Coronary artery (tissue), 2 donors: Measurements from ENCODE around the gene CAPN9.

ENCODE experiments used
- DNase-seq: peaks from one replicate; pipeline ENCODE4 v3.0.0-alpha.2; 2017; ENCODE audit warnings: low spot score
- H3K27ac ChIP-seq, 2 donors: fragments of 200-600 bp; sonication (generic); one replicate each; pipeline ENCODE4 v1.5.1; 2016 to 2019
- H3K4me3 ChIP-seq: fragments of 200-600 bp; sonication (generic); 2 replicates; pipeline ENCODE4 v1.5.1; 2016; ENCODE audit warnings: mild to moderate bottlenecking, moderate library complexity
- TF ChIP-seq, protein P1 (sequence below): fragments of 200-600 bp; sonication (generic); IDR thresholded peaks from one replicate; pipeline ENCODE4 v1.5.1; 2019; ENCODE audit warnings: antibody characterized with exemption

The CAPN9 gene

DNA sequence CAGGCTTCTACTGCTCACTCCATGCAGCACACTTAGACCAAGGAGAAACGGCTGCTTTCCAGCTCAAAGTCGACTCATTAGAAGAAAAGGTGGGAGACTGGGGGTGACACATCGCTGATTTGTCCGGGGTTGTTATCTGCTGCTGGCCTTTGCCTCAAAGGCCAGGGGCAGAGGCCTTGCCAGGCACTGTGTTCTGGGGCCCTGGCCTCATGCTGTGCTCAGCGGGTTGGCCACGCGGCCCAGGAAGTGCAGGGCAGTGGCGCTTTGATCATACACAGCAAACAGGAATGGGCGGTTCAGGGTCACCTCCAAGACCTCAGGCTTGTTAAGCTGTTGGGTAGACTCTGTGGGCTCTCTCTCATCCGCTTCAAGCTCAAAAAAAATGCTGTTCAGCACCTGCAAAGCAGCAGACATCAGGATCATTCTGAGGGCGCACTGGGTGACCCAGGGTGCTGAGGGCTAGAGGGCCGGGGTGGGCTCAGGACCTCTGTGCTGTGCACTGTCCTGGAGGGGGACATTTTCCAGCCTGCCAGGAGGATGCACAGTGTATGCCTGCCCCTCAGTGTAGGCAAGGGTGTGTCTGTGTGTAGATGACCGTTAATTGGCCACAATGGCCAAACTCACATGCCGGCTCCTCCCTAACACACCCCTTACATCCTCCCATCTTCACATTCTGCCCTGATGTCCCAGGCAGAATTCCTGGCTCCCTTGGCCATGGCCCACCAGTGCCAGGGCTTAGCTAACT lies 44.1 kb upstream of the CAPN9 start:
- no peak overlapping the region for H3K27ac ChIP-seq
- H3K4me3 ChIP-seq, result no peak overlapping the region
- DNase-seq, result no peak
- TF ChIP-seq, protein P1, sequence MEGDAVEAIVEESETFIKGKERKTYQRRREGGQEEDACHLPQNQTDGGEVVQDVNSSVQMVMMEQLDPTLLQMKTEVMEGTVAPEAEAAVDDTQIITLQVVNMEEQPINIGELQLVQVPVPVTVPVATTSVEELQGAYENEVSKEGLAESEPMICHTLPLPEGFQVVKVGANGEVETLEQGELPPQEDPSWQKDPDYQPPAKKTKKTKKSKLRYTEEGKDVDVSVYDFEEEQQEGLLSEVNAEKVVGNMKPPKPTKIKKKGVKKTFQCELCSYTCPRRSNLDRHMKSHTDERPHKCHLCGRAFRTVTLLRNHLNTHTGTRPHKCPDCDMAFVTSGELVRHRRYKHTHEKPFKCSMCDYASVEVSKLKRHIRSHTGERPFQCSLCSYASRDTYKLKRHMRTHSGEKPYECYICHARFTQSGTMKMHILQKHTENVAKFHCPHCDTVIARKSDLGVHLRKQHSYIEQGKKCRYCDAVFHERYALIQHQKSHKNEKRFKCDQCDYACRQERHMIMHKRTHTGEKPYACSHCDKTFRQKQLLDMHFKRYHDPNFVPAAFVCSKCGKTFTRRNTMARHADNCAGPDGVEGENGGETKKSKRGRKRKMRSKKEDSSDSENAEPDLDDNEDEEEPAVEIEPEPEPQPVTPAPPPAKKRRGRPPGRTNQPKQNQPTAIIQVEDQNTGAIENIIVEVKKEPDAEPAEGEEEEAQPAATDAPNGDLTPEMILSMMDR, result no peak

DNA sequence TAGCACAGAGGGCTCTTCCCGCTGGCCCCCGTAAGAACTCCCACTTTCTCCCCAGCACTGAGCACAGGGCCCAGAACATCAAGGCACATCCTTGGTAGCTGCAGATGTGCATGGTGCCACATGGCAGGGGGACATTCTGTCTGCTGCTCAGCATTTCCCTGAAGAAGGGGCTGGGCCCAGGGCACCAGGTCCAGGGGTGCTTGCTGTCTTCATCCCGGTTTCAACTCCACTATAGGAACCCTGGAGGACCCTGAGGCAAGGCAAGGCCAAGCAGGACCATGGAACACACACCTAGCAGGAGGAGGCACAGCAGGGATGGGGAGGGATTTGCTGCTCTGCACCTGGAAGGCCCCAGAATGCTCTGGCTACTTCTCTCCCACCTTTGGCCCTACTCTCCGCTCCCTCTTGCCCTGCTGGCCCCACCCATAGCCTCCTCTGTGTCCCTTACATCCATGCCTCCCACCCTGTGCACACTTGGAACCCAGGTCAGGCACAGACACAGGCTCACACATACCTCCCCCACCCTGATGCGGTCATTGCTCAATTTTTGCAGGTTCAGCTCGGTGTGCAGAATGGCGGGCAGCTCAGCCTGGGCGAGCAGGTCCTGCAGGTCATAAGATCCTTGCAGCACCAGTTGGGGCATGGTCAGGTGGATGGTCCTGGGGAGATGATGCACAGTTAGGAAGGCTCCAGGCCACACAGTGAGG lies 43.4 kb upstream of the CAPN9 start:
- Histone ChIP-seq H3K27ac (no peak overlapping the region), H3K4me3 (no peak overlapping the region)
- TF ChIP-seq, protein P1, result no peak
- DNase-seq, result no peak

- DNase-seq, result no peak
- no peak overlapping the region for H3K4me3 ChIP-seq
- TF ChIP-seq, protein P1, result no peak
Measured at GRCh38 chr1:230704830-230705229, 42.4 kb upstream of the CAPN9 start.

GRCh38 chr1:230705289-230706019 lies 41.7 kb upstream of the CAPN9 start:
- TF ChIP-seq, protein P1, result no peak
- H3K4me3 ChIP-seq, result no peak overlapping the region
- no peak overlapping the region for H3K27ac ChIP-seq
- no peak for DNase-seq

More at GRCh38 chr1:230704830-230705229, 42.4 kb upstream of the CAPN9 start:
- no peak overlapping the region for H3K27ac ChIP-seq

DNA sequence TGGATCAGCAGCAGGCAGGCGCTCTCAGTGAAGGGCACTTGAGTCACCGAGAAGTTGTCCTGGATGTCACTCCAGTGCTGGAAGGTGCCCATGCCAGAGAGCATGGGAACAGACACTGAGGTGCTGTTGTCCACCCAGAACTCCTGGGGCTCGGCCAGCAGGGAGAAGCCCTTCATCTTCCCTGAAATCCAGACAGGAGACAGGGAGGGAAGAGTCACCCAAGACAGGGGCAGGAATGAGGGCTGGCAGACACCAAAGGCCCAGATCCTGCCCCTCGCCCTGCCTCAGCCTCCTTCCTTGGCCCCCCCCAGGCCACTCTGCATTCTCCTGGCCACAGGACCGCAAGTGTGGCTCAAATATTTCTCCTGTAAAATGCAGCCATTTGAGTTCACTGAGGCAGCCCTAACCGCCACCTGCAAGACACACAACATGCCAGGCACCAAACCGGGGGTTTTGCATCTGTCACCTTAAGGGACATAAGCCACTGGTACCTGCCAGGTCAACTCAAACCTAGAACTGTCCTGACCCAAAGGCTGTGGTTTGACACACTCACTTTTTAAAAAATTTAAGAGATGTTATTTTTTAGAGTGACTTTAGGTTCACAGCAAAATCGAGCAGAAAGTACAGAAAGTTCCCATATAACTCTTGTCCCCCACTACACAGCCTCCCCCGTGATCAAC lies 41.0 kb upstream of the CAPN9 start:
- Histone ChIP-seq H3K27ac (no peak overlapping the region), H3K4me3 (no peak overlapping the region)
- TF ChIP-seq, protein P1, result no peak
- DNase-seq, result no peak

- DNase-seq, result no peak
- Histone ChIP-seq H3K27ac (no peak overlapping the region), H3K4me3 (no peak overlapping the region)
- TF ChIP-seq, protein P1, result no peak
Measured at GRCh38 chr1:230706887-230707731, 40.1 kb upstream of the CAPN9 start.
